SK-N-SH (cell line): ENCODE results near the gene CYYR1. TPM values are rescaled to one million over a fixed set of nuclear protein-coding genes. Genes with fewer than 3 reads are reported as not detected.
"Not testable (repeated sequence)": the region's sequence is repeated elsewhere in the genome, so short reads cannot be mapped to it uniquely, and the experiment has no call there.

Experiments
- CTCF ChIA-PET: fragments of 300-600, 350-600 bp; formaldehyde crosslinking; extraction: SDS; loops from one replicate; lab custom pipeline; 2021; lab: Yijun Ruan, JAX
- POLR2A ChIA-PET: fragments of 350-600 bp; sonication (Branson Sonifier 250); formaldehyde crosslinking; extraction: SDS; loops from one replicate; lab custom pipeline; 2020; ENCODE audit warnings: antibody characterized with exemption, inconsistent platforms; lab: Yijun Ruan, JAX
- DNase-seq: peaks from one replicate; pipeline ENCODE4 v3.0.0; 2012
- H2AFZ ChIP-seq: fragments of 200-600 bp; sonication (generic); 2 replicates; pipeline ENCODE4 v1.8.1; 2016; ENCODE audit warnings: antibody characterized with exemption, mild to moderate bottlenecking, low read depth
- H3F3A ChIP-seq: fragments of 200-600 bp; sonication (generic); replicated peaks from 2 replicates; pipeline ENCODE3; 2016; ENCODE audit warnings: antibody characterized with exemption, mild to moderate bottlenecking; ENCODE audit not compliant: insufficient read depth
- H3K27ac ChIP-seq, 2 experiments: fragments of 200-500 bp in 1 of 2; fragments of 200-600 bp in 1 of 2; sonication (Bioruptor generic) in 1 of 2; sonication (generic), shearing (Covaris generic) in 1 of 2; 2 replicates each; pipeline versions ENCODE4 v1.5.1 to v1.6.1; 2014 to 2016; ENCODE audit warnings: low read depth in 2 of 2, inconsistent platforms in 1 of 2, low read length in 1 of 2, mild to moderate bottlenecking in 1 of 2, mixed read lengths in 1 of 2
- H3K27me3 ChIP-seq: fragments of 200-600 bp; sonication (generic), shearing (Covaris generic); 2 replicates; pipeline ENCODE4 v1.6.1; 2016; ENCODE audit warnings: mixed run types; ENCODE audit not compliant: insufficient read depth
- H3K36me3 ChIP-seq, 2 experiments: fragments of 200-500 bp in 1 of 2; fragments of 200-600 bp in 1 of 2; sonication (Bioruptor generic) in 1 of 2; sonication (generic) in 1 of 2; replicated peaks in 1 of 2; 2 replicates each; pipeline versions ENCODE3 to v1.5.1; 2014 to 2016; ENCODE audit warnings: low read length in 1 of 2, mild to moderate bottlenecking in 1 of 2; ENCODE audit not compliant: insufficient read depth in 2 of 2, control insufficient read depth in 1 of 2
- H3K4me1 ChIP-seq, 2 experiments: fragments of 200-500 bp in 1 of 2; fragments of 200-600 bp in 1 of 2; sonication (Bioruptor generic) in 1 of 2; sonication (generic), shearing (Covaris generic) in 1 of 2; 2 replicates each; pipeline versions ENCODE4 v1.5.1 to v1.6.1; 2014 to 2016; ENCODE audit warnings: low read depth in 1 of 2, low read length in 1 of 2, mixed run types in 1 of 2; ENCODE audit not compliant: insufficient read depth in 2 of 2, control insufficient read depth in 1 of 2
- H3K4me2 ChIP-seq: fragments of 200-600 bp; sonication (generic), shearing (Covaris generic); 2 replicates; pipeline ENCODE4 v1.6.1; 2017; ENCODE audit warnings: mixed run types
- H3K4me3 ChIP-seq, 2 experiments: fragments of 200-500 bp in 1 of 2; fragments of 200-600 bp in 1 of 2; sonication (Bioruptor generic) in 1 of 2; sonication (generic), shearing (Covaris generic) in 1 of 2; 2 replicates each; pipeline versions ENCODE4 v1.5.1 to v1.8.1; 2014 to 2016; ENCODE audit warnings: low read depth in 2 of 2, inconsistent platforms in 1 of 2, low read length in 1 of 2, mild to moderate bottlenecking in 1 of 2, mixed read lengths in 1 of 2, moderate library complexity in 1 of 2
- H3K79me2 ChIP-seq: fragments of 200-600 bp; sonication (generic); 2 replicates; pipeline ENCODE4 v1.8.1; 2017; ENCODE audit warnings: mild to moderate bottlenecking; ENCODE audit not compliant: insufficient read depth
- H3K9ac ChIP-seq: fragments of 200-600 bp; sonication (generic); 2 replicates; pipeline ENCODE4 v1.6.1; 2017; ENCODE audit warnings: mixed run types
- H3K9me2 ChIP-seq: fragments of 200-600 bp; sonication (generic); 2 replicates; pipeline ENCODE4 v1.6.1; 2017; ENCODE audit warnings: mixed run types
- H3K9me3 ChIP-seq: fragments of 200-600 bp; sonication (generic); 2 replicates; pipeline ENCODE4 v1.6.1; 2017; ENCODE audit warnings: mixed run types, mild to moderate bottlenecking, moderate library complexity
- H4K20me1 ChIP-seq: fragments of 200-600 bp; sonication (generic); 2 replicates; pipeline ENCODE4 v1.6.1; 2017; ENCODE audit warnings: mild to moderate bottlenecking, mixed run types; ENCODE audit not compliant: insufficient read depth
- MEF2A ChIP-seq: IDR thresholded peaks from 2 replicates; pipeline ENCODE4 v1.4.0; 2012; ENCODE audit warnings: low read depth, borderline replicate concordance
- RAD21 ChIP-seq: IDR thresholded peaks from 2 replicates; pipeline ENCODE4 v1.6.1; 2012; ENCODE audit warnings: mild to moderate bottlenecking, low read length
- RFX5 ChIP-seq: IDR thresholded peaks from 2 replicates; pipeline ENCODE4 v1.6.1; 2012; ENCODE audit warnings: mild to moderate bottlenecking, improper control_type of control experiment, low read length
- SIN3A ChIP-seq: IDR thresholded peaks from 2 replicates; pipeline ENCODE4 v1.6.1; 2012; ENCODE audit warnings: low read depth, mild to moderate bottlenecking, low read length, moderate library complexity, borderline replicate concordance
- TAF1 ChIP-seq: IDR thresholded peaks from 2 replicates; pipeline ENCODE4 v1.6.1; 2012; ENCODE audit warnings: low read depth, mild to moderate bottlenecking, low read length, moderate library complexity, borderline replicate concordance
- WGBS: methylation state at CpG from one replicate; pipeline ENCODE4 v1.1.6; 2017; ENCODE audit warnings: low lambda C conversion rate; 5-methylcytosine and 5-hydroxymethylcytosine counted together
- polyA plus RNA-seq, 3 experiments: library from polyadenylated mRNA; depleted of rRNA; stranded (reverse); fragments of >200 nt; gene quantifications; 2 replicates each; pipeline ENCODE4 v1.2.3, GENCODE V29; 2012
- TF ChIP-seq, protein P1 (sequence below): fragments of 150-350 bp; IDR thresholded peaks from 2 replicates; pipeline ENCODE4 v1.6.1; 2016; ENCODE audit warnings: mild to moderate bottlenecking, low read depth, low read length
- TF ChIP-seq, protein P2 (sequence below): IDR thresholded peaks from 2 replicates; pipeline ENCODE4; 2012
- TF ChIP-seq, protein P3 (sequence below): fragments of 150-350 bp; IDR thresholded peaks from 2 replicates; pipeline ENCODE4 v1.6.1; 2017; ENCODE audit warnings: antibody characterized with exemption, low read length, low read depth, borderline replicate concordance
- TF ChIP-seq, protein P4 (sequence below): fragments of 200-600 bp; sonication (generic); IDR thresholded peaks from 2 replicates; pipeline ENCODE4 v1.6.1; 2017; ENCODE audit warnings: antibody characterized with exemption, mild to moderate bottlenecking, moderate library complexity

CYYR1 gene
- polyA plus RNA-seq, 1 of the 3 experiments (the other 2 are of a cell fraction) = not detected

DNA sequence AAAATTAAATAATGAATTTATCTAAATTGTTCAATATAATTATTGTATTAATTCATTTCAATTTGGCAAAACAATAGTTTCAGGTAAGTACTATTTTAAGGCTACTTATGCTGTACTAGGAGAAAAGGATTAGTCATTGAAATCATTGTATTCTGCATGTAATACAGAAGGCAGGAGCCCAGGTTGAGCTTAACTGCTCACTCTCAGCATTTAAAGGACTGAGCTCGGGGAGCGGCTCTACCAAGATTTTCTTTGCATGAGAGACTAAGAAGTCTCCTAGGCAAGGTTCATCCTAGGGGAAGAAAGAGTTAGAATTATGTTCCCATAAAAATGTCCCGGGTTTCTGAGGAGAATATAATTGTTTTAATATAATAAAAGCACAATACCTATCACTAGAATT lies 112.5 kb downstream of the CYYR1 start:
- WGBS = 38% methylated on average over 3 of the region's 3 CpGs
- Histone ChIP-seq H3K36me3 (no peaks in the 10 kb centered on the region), H3K4me1 (no peaks in the 10 kb centered on the region), H3K9me2 (no peaks in the 10 kb centered on the region), H3K27ac (no peak overlapping the region), H3K4me2 (no peak overlapping the region), H3K27me3 (no peaks in the 10 kb centered on the region), H2AFZ (no peak overlapping the region), H3K4me3 (no peak overlapping the region), H3K9me3 (no peaks in the 10 kb centered on the region), H3K79me2 (no peaks in the 10 kb centered on the region), H4K20me1 (no peaks in the 10 kb centered on the region), H3F3A (no peaks in the 10 kb centered on the region), H3K9ac (no peak overlapping the region)
- TF ChIP-seq, protein P1, sequence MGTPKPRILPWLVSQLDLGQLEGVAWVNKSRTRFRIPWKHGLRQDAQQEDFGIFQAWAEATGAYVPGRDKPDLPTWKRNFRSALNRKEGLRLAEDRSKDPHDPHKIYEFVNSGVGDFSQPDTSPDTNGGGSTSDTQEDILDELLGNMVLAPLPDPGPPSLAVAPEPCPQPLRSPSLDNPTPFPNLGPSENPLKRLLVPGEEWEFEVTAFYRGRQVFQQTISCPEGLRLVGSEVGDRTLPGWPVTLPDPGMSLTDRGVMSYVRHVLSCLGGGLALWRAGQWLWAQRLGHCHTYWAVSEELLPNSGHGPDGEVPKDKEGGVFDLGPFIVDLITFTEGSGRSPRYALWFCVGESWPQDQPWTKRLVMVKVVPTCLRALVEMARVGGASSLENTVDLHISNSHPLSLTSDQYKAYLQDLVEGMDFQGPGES = no peak
- TF ChIP-seq RFX5 = no peak
- TF ChIP-seq SIN3A = no peak
- TF ChIP-seq, protein P2, sequence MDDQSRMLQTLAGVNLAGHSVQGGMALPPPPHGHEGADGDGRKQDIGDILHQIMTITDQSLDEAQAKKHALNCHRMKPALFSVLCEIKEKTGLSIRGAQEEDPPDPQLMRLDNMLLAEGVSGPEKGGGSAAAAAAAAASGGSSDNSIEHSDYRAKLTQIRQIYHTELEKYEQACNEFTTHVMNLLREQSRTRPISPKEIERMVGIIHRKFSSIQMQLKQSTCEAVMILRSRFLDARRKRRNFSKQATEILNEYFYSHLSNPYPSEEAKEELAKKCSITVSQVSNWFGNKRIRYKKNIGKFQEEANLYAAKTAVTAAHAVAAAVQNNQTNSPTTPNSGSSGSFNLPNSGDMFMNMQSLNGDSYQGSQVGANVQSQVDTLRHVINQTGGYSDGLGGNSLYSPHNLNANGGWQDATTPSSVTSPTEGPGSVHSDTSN = no peak
- no peak for TF ChIP-seq TAF1
- no peak for TF ChIP-seq MEF2A
- CTCF ChIA-PET = no interaction called here
- DNase-seq = no peak
- POLR2A ChIA-PET = no interaction called here

DNA sequence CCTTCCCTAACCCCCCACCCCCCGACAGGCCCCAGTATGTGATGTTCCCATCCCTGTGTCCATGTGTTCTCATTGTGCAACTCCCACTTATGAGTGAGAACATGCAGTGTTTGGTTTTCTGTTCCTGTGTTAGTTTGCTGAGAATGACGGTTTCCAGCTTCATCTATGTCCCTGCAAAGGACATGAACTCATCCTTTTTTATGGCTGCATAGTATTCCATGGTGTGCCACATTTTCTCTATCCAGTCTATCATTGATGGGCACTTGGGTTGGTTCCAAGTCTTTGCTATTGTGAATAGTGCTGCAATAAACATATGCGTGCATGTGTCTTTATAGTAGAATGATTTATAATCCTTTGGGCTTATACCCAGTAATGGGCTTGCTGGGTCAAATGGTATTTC lies 114.2 kb downstream of the CYYR1 start:
- H3K4me1 ChIP-seq, H3K27me3 ChIP-seq, DNase-seq, H2AFZ ChIP-seq, CTCF ChIA-PET, H3K27ac ChIP-seq, H3K4me3 ChIP-seq, H4K20me1 ChIP-seq, H3K79me2 ChIP-seq, H3F3A ChIP-seq, H3K36me3 ChIP-seq, H3K4me2 ChIP-seq, H3K9me3 ChIP-seq, POLR2A ChIA-PET, H3K9ac ChIP-seq, H3K9me2 ChIP-seq: not testable (repeated sequence)
- WGBS = 22% methylated on average over 3 of the region's 3 CpGs

DNA sequence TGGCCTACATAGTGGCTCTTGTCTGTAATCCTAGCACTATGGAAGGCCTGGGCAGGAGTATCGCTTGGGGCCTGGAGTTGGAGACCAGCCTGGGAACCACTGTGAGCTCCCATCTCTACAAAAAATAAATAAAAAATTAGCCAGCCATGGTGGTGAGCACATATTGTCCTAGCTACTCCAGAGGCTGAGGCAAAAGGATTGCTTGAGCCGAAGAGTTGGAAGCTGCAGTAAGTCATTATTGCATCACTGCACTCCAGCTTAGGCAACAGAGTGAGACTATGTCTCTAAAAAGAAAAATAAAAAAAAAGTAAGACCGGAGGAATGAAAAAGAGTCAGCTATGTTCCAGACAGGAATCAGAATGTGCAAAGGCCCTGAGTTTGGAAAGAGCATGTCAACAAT lies 115.3 kb downstream of the CYYR1 start:
- H3K9me3 ChIP-seq = no peaks in the 10 kb centered on the region
- 60% methylated on average over 3 of the region's 3 CpGs for WGBS
- no peak overlapping the region for H3K4me3 ChIP-seq
- CTCF ChIA-PET = no interaction called here
- H3K79me2 ChIP-seq = no peaks in the 10 kb centered on the region
- H3F3A ChIP-seq = no peaks in the 10 kb centered on the region
- H3K36me3 ChIP-seq = no peaks in the 10 kb centered on the region
- no peak overlapping the region for H3K4me2 ChIP-seq
- no peak for DNase-seq
- POLR2A ChIA-PET = no interaction called here
- no peak overlapping the region for H3K27ac ChIP-seq
- no peaks in the 10 kb centered on the region for H3K9me2 ChIP-seq
- no peak for TF ChIP-seq RAD21
- TF ChIP-seq, protein P3, sequence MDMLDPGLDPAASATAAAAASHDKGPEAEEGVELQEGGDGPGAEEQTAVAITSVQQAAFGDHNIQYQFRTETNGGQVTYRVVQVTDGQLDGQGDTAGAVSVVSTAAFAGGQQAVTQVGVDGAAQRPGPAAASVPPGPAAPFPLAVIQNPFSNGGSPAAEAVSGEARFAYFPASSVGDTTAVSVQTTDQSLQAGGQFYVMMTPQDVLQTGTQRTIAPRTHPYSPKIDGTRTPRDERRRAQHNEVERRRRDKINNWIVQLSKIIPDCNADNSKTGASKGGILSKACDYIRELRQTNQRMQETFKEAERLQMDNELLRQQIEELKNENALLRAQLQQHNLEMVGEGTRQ = no peak
- TF ChIP-seq, protein P4, sequence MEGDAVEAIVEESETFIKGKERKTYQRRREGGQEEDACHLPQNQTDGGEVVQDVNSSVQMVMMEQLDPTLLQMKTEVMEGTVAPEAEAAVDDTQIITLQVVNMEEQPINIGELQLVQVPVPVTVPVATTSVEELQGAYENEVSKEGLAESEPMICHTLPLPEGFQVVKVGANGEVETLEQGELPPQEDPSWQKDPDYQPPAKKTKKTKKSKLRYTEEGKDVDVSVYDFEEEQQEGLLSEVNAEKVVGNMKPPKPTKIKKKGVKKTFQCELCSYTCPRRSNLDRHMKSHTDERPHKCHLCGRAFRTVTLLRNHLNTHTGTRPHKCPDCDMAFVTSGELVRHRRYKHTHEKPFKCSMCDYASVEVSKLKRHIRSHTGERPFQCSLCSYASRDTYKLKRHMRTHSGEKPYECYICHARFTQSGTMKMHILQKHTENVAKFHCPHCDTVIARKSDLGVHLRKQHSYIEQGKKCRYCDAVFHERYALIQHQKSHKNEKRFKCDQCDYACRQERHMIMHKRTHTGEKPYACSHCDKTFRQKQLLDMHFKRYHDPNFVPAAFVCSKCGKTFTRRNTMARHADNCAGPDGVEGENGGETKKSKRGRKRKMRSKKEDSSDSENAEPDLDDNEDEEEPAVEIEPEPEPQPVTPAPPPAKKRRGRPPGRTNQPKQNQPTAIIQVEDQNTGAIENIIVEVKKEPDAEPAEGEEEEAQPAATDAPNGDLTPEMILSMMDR = no peak
- no peaks in the 10 kb centered on the region for H3K4me1 ChIP-seq
- no peaks in the 10 kb centered on the region for H3K27me3 ChIP-seq
- H3K9ac ChIP-seq = no peak overlapping the region
- H4K20me1 ChIP-seq = no peaks in the 10 kb centered on the region
- no peak overlapping the region for H2AFZ ChIP-seq
